AG09309 (cell line): ENCODE measurements around the gene PTPRN2.

Experiments
- DNase-seq: peaks from one replicate; pipeline ENCODE4 v3.0.0-alpha.2; 2010; ENCODE audit warnings: low read depth
- H3K4me3 ChIP-seq: 2 replicates; pipeline ENCODE4 v1.5.1; 2011; ENCODE audit warnings: mild to moderate bottlenecking, low read depth, low read length, moderate library complexity; ENCODE audit not compliant: control insufficient read depth
- TF ChIP-seq, protein P1 (sequence below): IDR thresholded peaks from 2 replicates; pipeline ENCODE4 v1.5.1; 2011; ENCODE audit warnings: mild to moderate bottlenecking, low read depth, low read length, inconsistent platforms; ENCODE audit not compliant: insufficient read depth, control insufficient read depth; ENCODE audit errors: missing control alignments

Gene PTPRN2

GRCh38 chr7:157799076-157799685 lies 788.4 kb downstream of the PTPRN2 start:
- no peak for DNase-seq
- TF ChIP-seq, protein P1, sequence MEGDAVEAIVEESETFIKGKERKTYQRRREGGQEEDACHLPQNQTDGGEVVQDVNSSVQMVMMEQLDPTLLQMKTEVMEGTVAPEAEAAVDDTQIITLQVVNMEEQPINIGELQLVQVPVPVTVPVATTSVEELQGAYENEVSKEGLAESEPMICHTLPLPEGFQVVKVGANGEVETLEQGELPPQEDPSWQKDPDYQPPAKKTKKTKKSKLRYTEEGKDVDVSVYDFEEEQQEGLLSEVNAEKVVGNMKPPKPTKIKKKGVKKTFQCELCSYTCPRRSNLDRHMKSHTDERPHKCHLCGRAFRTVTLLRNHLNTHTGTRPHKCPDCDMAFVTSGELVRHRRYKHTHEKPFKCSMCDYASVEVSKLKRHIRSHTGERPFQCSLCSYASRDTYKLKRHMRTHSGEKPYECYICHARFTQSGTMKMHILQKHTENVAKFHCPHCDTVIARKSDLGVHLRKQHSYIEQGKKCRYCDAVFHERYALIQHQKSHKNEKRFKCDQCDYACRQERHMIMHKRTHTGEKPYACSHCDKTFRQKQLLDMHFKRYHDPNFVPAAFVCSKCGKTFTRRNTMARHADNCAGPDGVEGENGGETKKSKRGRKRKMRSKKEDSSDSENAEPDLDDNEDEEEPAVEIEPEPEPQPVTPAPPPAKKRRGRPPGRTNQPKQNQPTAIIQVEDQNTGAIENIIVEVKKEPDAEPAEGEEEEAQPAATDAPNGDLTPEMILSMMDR = no peak
- no peak overlapping the region for H3K4me3 ChIP-seq

DNA sequence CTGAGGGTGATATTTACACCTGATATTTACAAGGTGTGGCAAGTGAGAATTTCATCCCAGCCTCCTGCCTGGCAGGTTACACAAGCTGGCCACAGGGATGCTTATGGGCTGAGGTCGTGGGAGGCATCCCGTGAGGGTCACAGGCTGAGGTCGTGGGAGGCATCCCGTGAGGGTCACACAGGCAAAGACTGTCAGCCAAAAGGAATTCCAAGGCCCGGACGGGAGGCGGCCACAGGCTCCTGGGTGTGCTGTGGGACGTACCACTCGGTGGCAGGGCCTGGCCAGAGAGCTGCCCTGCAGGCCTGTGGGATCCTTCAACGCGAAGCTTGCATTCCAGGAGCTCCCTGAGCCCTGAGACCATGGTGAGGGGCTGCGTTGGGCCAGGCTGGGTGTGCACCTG lies 790.3 kb downstream of the PTPRN2 start:
- TF ChIP-seq, protein P1 = no peak
- DNase-seq = no peak
- H3K4me3 ChIP-seq = no peak overlapping the region

DNA sequence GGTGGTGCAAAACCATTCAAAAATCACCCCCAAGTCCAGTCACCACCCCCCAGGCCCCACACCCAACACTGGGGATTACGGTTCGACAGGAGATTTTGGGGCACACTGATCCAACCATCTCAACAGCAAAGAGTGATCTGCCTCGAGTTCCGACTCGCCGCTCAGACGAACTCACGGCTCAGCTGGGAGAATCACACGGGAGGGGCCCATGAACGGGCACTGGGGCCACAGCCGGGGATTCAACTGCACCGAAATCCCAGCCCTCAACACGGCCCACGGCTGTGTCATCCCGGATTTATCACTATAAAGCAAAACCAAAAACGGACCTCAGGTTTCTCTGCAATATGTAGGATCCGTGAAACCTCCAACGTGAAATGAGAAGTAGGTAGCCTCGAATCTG lies 790.8 kb downstream of the PTPRN2 start:
- H3K4me3 ChIP-seq = no peak overlapping the region
- DNase-seq = no peak
- TF ChIP-seq, protein P1 = no peak

- no peak for DNase-seq
- TF ChIP-seq, protein P1 = no peak
- H3K4me3 ChIP-seq = no peak overlapping the region
Observed at GRCh38 chr7:157795643-157796042, 792.0 kb downstream of the PTPRN2 start.

DNA sequence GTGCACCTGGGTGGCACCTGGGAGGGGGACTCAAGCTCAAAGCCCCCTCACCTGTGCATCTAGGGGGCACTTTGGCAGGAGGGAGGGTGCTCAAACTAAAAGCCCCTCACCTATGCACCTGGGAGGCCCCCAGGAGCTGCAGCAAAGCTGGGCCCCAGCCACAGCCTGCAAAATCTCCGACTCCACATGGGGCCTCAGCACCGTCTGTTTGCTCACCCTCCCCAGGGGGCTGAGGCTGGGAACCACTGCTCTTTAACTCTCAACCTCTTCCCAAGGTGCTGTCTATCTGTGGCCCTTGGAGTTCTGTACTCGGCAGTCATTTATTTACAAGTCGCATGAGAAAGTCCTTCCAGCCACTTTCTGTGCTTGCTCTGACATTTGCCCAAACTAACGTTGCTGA lies 792.4 kb downstream of the PTPRN2 start:
- no peak for DNase-seq
- no peak overlapping the region for H3K4me3 ChIP-seq
- TF ChIP-seq, protein P1 = no peak

GRCh38 chr7:157794746-157795065 lies 792.9 kb downstream of the PTPRN2 start:
- DNase-seq = no peak
- TF ChIP-seq, protein P1 = no peak
- H3K4me3 ChIP-seq = no peak overlapping the region
